ENCODE results near the gene KLK13.

The KLK13 gene

GRCh38 chr19:51082611-51083010 is 17.7 kb upstream of the KLK13 start, which contains the start of gene KLK14:
Gene KLK14 (minus strand): TSS chr19:51082887. CDS start chr19:51082614, 273 bp downstream.
- no peaks in the 10 kb centered on the region for H3K4me1 ChIP-seq
- H3K36me3 ChIP-seq = no peaks in the 10 kb centered on the region
- H3K4me3 ChIP-seq (ENCODE audit: low read depth, low read length) = no peak within 1 kb of the TSS
- TF ChIP-seq CTCF (IDR thresholded peaks at IDR 0.05; ENCODE audit: low read depth, low read length) = no peak
- peaks cover 26% of the 10 kb centered on the region for H3K27me3 ChIP-seq
- no peak for DNase-seq
- H3K9me3 ChIP-seq = no peaks in the 10 kb centered on the region

- Histone ChIP-seq H3K36me3 (no peaks in the 10 kb centered on the region), H3K27me3 (peaks cover 26% of the 10 kb centered on the region), H3K4me1 (no peaks in the 10 kb centered on the region), H3K9me3 (no peaks in the 10 kb centered on the region), H3K4me3 (ENCODE audit: low read depth, low read length) (no peak overlapping the region)
- TF ChIP-seq CTCF (IDR thresholded peaks at IDR 0.05; ENCODE audit: low read depth, low read length) = no peak
- DNase-seq = no peak
Observed at GRCh38 chr19:51081476-51081875, 16.6 kb upstream of the KLK13 start.

GRCh38 chr19:51079481-51080110 is 14.7 kb upstream of the KLK13 start:
- H3K27me3 ChIP-seq = peaks cover 26% of the 10 kb centered on the region

GRCh38 chr19:51078731-51079130 is 13.8 kb upstream of the KLK13 start:
- H3K36me3 ChIP-seq = no peaks in the 10 kb centered on the region
- no peak overlapping the region for H3K4me3 ChIP-seq (ENCODE audit: low read depth, low read length)
- no peak for TF ChIP-seq CTCF (IDR thresholded peaks at IDR 0.05; ENCODE audit: low read depth, low read length)
- no peak for DNase-seq
- H3K27me3 ChIP-seq = peaks cover 25% of the 10 kb centered on the region
- H3K4me1 ChIP-seq = no peaks in the 10 kb centered on the region
- no peaks in the 10 kb centered on the region for H3K9me3 ChIP-seq

More at GRCh38 chr19:51079481-51080110, 14.7 kb upstream of the KLK13 start:
- Histone ChIP-seq H3K4me3 (ENCODE audit: low read depth, low read length) (no peak overlapping the region), H3K4me1 (no peaks in the 10 kb centered on the region), H3K9me3 (no peaks in the 10 kb centered on the region), H3K36me3 (no peaks in the 10 kb centered on the region)
- no peak for TF ChIP-seq CTCF (IDR thresholded peaks at IDR 0.05; ENCODE audit: low read depth, low read length)
- no peak for DNase-seq

- no peaks in the 10 kb centered on the region for H3K9me3 ChIP-seq
- H3K4me3 ChIP-seq (ENCODE audit: low read depth, low read length) = no peak overlapping the region
- no peaks in the 10 kb centered on the region for H3K4me1 ChIP-seq
- peaks cover 22% of the 10 kb centered on the region for H3K27me3 ChIP-seq
- no peaks in the 10 kb centered on the region for H3K36me3 ChIP-seq
- no peak for TF ChIP-seq CTCF (IDR thresholded peaks at IDR 0.05; ENCODE audit: low read depth, low read length)
- DNase-seq = no peak
Observed at GRCh38 chr19:51078104-51078503, 13.2 kb upstream of the KLK13 start.

GRCh38 chr19:51076631-51077213 is 11.8 kb upstream of the KLK13 start:
- no peak for DNase-seq
- no peaks in the 10 kb centered on the region for H3K9me3 ChIP-seq
- H3K27me3 ChIP-seq = peaks cover 16% of the 10 kb centered on the region
- no peak overlapping the region for H3K4me3 ChIP-seq (ENCODE audit: low read depth, low read length)
- TF ChIP-seq CTCF (IDR thresholded peaks at IDR 0.05; ENCODE audit: low read depth, low read length) = no peak
- H3K4me1 ChIP-seq = no peaks in the 10 kb centered on the region
- H3K36me3 ChIP-seq = no peaks in the 10 kb centered on the region

All from BE2C (cell line).